Left lobe of liver (tissue), 2 donors: ENCODE measurements around the gene PBLD. TPM values are rescaled to one million over a fixed set of nuclear protein-coding genes. Genes with fewer than 3 reads are reported as not detected.

Source experiments
- ATAC-seq: fragments of 200-7000 bp; cut with Tn5 transposase; one replicate; pipeline ENCODE4 v1.9.1; 2020; ENCODE audit warnings: mild to moderate bottlenecking, moderate library complexity
- DNase-seq: peaks from one replicate; pipeline ENCODE4 v3.0.0-alpha.2; 2020; ENCODE audit warnings: low spot score
- total RNA-seq: library from RNA; stranded (reverse); gene quantifications from one replicate; pipeline ENCODE4 v1.2.1, GENCODE V29; 2021
- donor health status: DM: no; HTN: no; CAD: no; lungs with moderate emphysema.
- donor health status: DM: no; HTN: yes; CAD: no.

Gene PBLD
- 126 TPM for total RNA-seq

- ATAC-seq (peak; percentile 47), DNase-seq (peak; percentile 75)
These were observed at the start of gene PBLD for GRCh38 chr10:68332259-68333057. Gene PBLD, minus strand, starts transcription at chr10:68332928. Its CDS starts 26,084 bp downstream, at chr10:68306844.

- no peak for DNase-seq
- ATAC-seq = no peak
These were observed 38.9 kb upstream of the PBLD start for GRCh38 chr10:68371604-68372003.

GRCh38 chr10:68367121-68367520 lies 34.4 kb upstream of the PBLD start:
- DNase-seq (no peak), ATAC-seq (peak; percentile 58)

GRCh38 chr10:68366600-68366999 lies 33.9 kb upstream of the PBLD start:
- DNase-seq (no peak), ATAC-seq (no peak)

- ATAC-seq = no peak
- no peak for DNase-seq
These were observed 32.9 kb upstream of the PBLD start for GRCh38 chr10:68365611-68366010.

- ATAC-seq = peak; percentile 77
- no peak for DNase-seq
These were observed 31.6 kb upstream of the PBLD start for GRCh38 chr10:68364101-68364886.

- ATAC-seq (no peak), DNase-seq (no peak)
These were observed 29.9 kb upstream of the PBLD start for GRCh38 chr10:68362590-68362989.

- DNase-seq (no peak), ATAC-seq (no peak)
These were observed 26.5 kb upstream of the PBLD start for GRCh38 chr10:68359189-68359588.

GRCh38 chr10:68353537-68353936 lies 20.8 kb upstream of the PBLD start:
- ATAC-seq (no peak), DNase-seq (no peak)

GRCh38 chr10:68348265-68348741 lies 15.6 kb upstream of the PBLD start:
- ATAC-seq (peak; percentile 93), DNase-seq (no peak)

- ATAC-seq (no peak), DNase-seq (no peak)
These were observed 14.0 kb upstream of the PBLD start for GRCh38 chr10:68346774-68347173.

- DNase-seq (no peak), ATAC-seq (no peak)
These were observed 12.9 kb upstream of the PBLD start for GRCh38 chr10:68345621-68346020.

- DNase-seq (no peak), ATAC-seq (no peak)
These were observed 10.3 kb upstream of the PBLD start for GRCh38 chr10:68342909-68343516.

- ATAC-seq (no peak), DNase-seq (no peak)
These were observed 7.8 kb upstream of the PBLD start for GRCh38 chr10:68340358-68341080.

GRCh38 chr10:68336754-68337351 lies 4.1 kb upstream of the PBLD start:
- no peak for ATAC-seq
- DNase-seq = no peak

GRCh38 chr10:68334672-68335467 lies 2.1 kb upstream of the PBLD start:
- DNase-seq (no peak), ATAC-seq (no peak)

GRCh38 chr10:68333440-68334431 lies 1.0 kb upstream of the PBLD start:
- DNase-seq (no peak), ATAC-seq (no peak)

GRCh38 chr10:68333058-68333395 lies 299 bp upstream of the PBLD start:
- ATAC-seq (no peak), DNase-seq (no peak)
